Activated CD4-positive, alpha-beta memory T cell treated with anti-CD3 and anti-CD28 coated beads for 36 hours (primary cell): ENCODE measurements around the gene POU2F1. TPM values are rescaled to one million over a fixed set of nuclear protein-coding genes. Genes with fewer than 3 reads are reported as not detected.

Experiments used
- CTCF ChIA-PET: fragments of 350-600 bp; sonication (Branson Sonifier 250); formaldehyde crosslinking; loops from one replicate; lab custom pipeline; 2021; ENCODE audit warnings: antibody characterized with exemption, inconsistent platforms; lab: Charles Lee
- POLR2A ChIA-PET: fragments of 350-600 bp; sonication (Branson Sonifier 250); formaldehyde crosslinking; loops from one replicate; lab custom pipeline; 2021; ENCODE audit warnings: antibody characterized with exemption; lab: Charles Lee
- DNase-seq: peaks from one replicate; pipeline ENCODE4 v3.0.0-alpha.2; 2020
- H3K27ac Mint-ChIP-seq: one replicate; pipeline ENCODE4 v1.8.0; 2021; ENCODE audit warnings: mixed read lengths
- H3K27me3 Mint-ChIP-seq: one replicate; pipeline ENCODE4 v1.8.0; 2021; ENCODE audit warnings: mixed read lengths
- H3K36me3 Mint-ChIP-seq: one replicate; pipeline ENCODE4 v1.8.0; 2021; ENCODE audit warnings: mixed read lengths
- H3K4me1 Mint-ChIP-seq: one replicate; pipeline ENCODE4 v1.8.0; 2021; ENCODE audit warnings: low read depth, mixed read lengths
- H3K4me3 Mint-ChIP-seq: one replicate; pipeline ENCODE4 v1.8.0; 2021; ENCODE audit warnings: mild to moderate bottlenecking, mixed read lengths
- H3K9me3 Mint-ChIP-seq: one replicate; pipeline ENCODE4 v1.8.0; 2021; ENCODE audit warnings: mixed read lengths
- intact Hi-C: fragments of 100-400 bp; cut with micrococcal nuclease; formaldehyde crosslinking; loops from one replicate; pipeline ENCODE4 v1.15.1; 2023
- total RNA-seq, 2 experiments: library from RNA; stranded (reverse); gene quantifications; one replicate each; pipeline ENCODE4 v1.2.3, GENCODE V29; 2021

The POU2F1 gene
- total RNA-seq, 2 experiments from 2014 or later: 17.7 to 20.1 TPM

DNA sequence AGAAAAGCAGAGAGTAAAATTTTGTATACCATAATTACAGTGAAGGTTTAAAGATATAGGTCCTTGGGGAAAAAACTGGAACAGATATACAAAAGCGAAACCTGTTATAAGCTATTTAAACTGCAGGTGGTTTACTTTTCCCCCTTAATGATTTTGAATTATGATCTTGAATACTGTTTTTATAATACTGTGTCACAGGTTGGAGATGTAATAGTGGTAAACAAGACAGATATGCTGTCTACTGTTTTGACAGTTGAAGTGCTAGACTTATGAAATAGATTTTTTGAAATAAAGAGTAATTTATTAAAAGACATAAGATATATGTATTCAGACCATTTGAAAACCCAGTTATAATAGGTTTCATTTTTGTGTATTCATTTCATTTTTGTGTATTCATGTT, 168.3 kb downstream of the POU2F1 start:
- no peaks in the 10 kb centered on the region for H3K27me3 Mint-ChIP-seq
- ChIA-PET CTCF (interaction anchor here (1.0 to 1.2 kb wide), 2 partner anchors 8 to 12 kb away, joined by 3 to 5 read pairs; no protein-coding TSS in a partner anchor), POLR2A (no interaction called here)
- no peak overlapping the region for H3K4me3 Mint-ChIP-seq
- no peaks in the 10 kb centered on the region for H3K9me3 Mint-ChIP-seq
- H3K27ac Mint-ChIP-seq: no peak overlapping the region
- H3K4me1 Mint-ChIP-seq: no peaks in the 10 kb centered on the region
- intact Hi-C loops: no loop called here
- no peak for DNase-seq
- H3K36me3 Mint-ChIP-seq: peaks cover 8% of the 10 kb centered on the region

DNA sequence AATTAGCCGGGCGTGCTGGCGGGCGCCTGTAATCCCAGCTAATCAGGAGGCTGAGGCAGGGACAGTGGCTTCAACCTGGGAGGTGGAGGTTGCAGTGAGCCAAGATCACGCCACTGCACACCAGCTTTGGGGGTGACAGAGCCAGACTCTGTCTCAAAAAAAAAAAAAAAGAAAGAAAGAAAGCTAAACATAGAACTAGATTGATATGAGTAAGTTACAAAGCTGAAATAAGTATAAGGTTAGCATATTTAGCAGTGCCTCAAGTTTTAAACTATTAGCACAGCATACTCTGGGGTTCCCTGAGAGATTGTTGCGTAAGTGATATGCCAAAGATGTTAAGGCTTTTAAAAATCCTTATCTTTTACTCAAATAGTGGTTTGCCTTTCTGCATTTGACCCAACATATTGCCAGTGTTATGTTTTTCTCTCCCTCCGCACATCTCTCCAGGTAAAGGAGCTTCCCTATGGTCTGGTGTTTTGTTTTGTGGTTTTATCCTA, 171.6 kb downstream of the POU2F1 start:
- no peak for DNase-seq
- intact Hi-C loops: no loop called here
- POLR2A ChIA-PET: no interaction called here
- Mint-ChIP-seq H3K9me3 (no peaks in the 10 kb centered on the region), H3K27me3 (no peaks in the 10 kb centered on the region), H3K4me3 (no peak overlapping the region), H3K36me3 (peaks cover 5% of the 10 kb centered on the region), H3K27ac (no peak overlapping the region), H3K4me1 (no peaks in the 10 kb centered on the region)
- CTCF ChIA-PET: interaction anchor here (1.0 to 2.4 kb wide), 2 partner anchors 141 to 172 kb away, joined by 3 to 7 read pairs; no protein-coding TSS in a partner anchor

DNA sequence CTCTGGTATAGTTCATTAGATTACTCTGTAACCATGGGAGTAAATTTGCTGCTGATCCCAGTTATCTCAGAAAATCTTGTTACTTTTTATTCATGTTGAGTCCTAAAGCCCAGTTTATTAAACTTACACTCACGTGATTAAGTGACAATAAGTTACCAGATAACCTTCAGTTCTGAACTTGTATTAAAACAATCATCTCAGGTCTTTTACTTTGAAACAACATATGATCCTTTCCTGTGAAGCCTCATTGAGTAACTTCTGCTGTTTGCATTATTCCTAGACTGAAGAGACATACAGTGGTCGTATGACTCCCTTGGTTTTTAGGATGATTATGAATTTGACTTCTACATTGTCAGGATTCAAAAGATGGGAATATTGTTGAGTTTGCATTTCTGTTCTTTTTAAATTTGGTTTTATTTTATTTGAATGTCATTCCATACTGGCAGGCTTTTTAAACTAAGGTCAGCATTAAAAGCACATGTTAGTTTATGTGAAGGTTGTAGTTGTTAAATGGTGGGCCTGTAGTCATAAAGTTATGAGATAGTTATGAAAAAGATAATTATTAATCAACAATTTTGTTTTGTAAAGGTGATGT, 179.8 kb downstream of the POU2F1 start:
- Mint-ChIP-seq H3K27ac (no peak overlapping the region), H3K4me1 (no peaks in the 10 kb centered on the region), H3K27me3 (no peaks in the 10 kb centered on the region), H3K36me3 (peaks cover 27% of the 10 kb centered on the region), H3K9me3 (no peaks in the 10 kb centered on the region), H3K4me3 (no peak overlapping the region)
- CTCF ChIA-PET: interaction anchor here (1.0 to 2.7 kb wide), 13 partner anchors 10 to 153 kb away, joined by 3 to 59 read pairs (median 5); partner anchors contain the start of gene CREG1
- intact Hi-C loops: no loop called here
- POLR2A ChIA-PET: no interaction called here
- DNase-seq: no peak

DNA sequence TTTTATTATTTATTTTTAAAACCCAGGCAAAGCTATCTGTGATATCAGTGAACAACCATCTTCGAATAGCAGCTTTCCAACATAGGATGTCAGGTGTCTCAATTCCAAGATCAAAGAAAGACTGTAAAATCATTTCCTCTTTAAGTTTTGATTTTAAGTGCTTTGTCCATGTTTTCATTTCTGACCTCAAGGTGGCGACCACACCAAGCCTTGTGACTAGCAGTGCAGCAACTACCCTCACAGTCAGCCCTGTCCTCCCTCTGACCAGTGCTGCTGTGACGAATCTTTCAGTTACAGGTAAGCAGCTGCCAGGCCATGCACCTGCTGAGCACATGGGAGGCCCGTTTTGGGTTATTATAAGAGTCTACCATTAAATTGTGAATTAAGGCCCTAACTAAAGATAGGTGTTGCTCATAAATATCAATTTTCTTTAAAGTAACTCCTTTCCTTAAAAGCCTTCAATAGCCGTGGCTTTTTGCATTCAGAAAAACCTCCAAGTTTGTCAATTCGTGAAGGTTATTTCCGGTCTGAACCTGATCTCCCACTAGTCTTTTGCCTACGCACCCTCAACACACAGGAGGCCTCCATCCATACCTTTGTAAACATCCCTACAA, 180.7 kb downstream of the POU2F1 start:
- peak; percentile 64 for DNase-seq
- Mint-ChIP-seq H3K4me1 (no peaks in the 10 kb centered on the region), H3K36me3 (peaks cover 33% of the 10 kb centered on the region), H3K27ac (no peak overlapping the region), H3K4me3 (no peak overlapping the region), H3K9me3 (no peaks in the 10 kb centered on the region), H3K27me3 (no peaks in the 10 kb centered on the region)
- ChIA-PET CTCF (interaction anchor here (0.8 to 2.7 kb wide), 18 partner anchors 9 to 333 kb away, joined by 3 to 59 read pairs (median 5); partner anchors contain the start of gene CREG1), POLR2A (no interaction called here)
- intact Hi-C loops: loop anchor here (1.0 kb wide), 3 partner anchors 41 to 139 kb away; no protein-coding TSS in a partner anchor

DNA sequence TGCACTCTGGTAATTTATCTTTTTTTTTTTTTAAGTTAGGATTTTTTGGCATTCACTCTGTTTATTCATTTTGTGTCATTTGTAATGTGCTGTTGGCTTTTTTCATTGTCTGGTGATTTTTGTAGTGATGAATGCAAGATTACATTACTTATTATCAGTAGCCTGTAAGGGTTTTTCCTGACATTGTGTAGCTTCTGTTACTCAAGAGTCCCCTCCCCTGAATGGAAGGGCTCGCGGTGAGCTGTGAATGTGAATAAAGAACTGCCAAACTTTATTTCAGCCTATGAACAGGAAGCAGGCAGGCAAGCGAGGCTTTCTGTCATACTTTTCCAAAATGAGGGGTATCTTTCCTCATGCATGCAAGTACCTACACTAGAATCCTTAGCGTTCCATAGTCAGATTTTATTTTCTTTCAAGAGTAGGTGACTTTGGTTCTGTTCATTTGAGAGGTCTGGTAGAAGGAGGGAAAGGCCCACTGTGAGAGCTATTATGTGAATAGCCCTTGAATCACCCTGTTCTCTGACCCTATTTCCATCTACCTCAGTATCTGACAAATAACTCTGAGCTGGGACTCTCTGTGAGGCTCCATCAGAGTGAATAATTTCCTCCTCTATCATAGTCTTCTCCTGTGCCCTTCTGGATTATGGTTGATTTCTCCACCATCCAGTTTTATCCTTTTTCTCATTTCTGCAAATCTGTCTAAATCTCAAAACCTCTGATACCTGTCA, 183.6 kb downstream of the POU2F1 start:
- Mint-ChIP-seq H3K9me3 (no peaks in the 10 kb centered on the region), H3K27ac (no peak overlapping the region), H3K4me3 (no peak overlapping the region), H3K4me1 (no peaks in the 10 kb centered on the region), H3K36me3 (peaks cover 22% of the 10 kb centered on the region), H3K27me3 (no peaks in the 10 kb centered on the region)
- POLR2A ChIA-PET: no interaction called here
- CTCF ChIA-PET: interaction anchor here (0.8 to 2.3 kb wide), 2 partner anchors 129 to 133 kb away, joined by 3 to 8 read pairs; no protein-coding TSS in a partner anchor
- intact Hi-C loops: no loop called here
- DNase-seq: no peak

DNA sequence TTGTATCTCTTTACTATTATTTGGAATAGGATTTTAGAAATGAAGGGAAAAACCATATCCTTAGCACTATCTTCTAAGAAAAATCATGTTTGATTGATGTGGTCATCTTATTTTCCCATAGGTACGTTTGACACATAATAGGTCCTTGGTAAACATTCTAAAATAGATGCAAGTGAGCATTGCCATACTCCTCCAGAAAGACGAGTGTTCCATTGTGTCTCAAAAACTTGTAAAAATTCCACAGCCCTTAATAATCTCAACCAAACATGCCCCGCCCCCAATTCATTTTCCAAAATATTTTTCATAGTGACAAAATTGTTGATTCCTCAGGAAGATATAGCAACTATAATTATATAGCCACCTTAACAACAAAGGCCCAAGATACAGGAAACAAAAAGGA, 184.2 kb downstream of the POU2F1 start:
- no peak overlapping the region for H3K27ac Mint-ChIP-seq
- DNase-seq: no peak
- no peaks in the 10 kb centered on the region for H3K9me3 Mint-ChIP-seq
- intact Hi-C loops: no loop called here
- H3K4me1 Mint-ChIP-seq: no peaks in the 10 kb centered on the region
- peaks cover 22% of the 10 kb centered on the region for H3K36me3 Mint-ChIP-seq
- no peak overlapping the region for H3K4me3 Mint-ChIP-seq
- ChIA-PET POLR2A (no interaction called here), CTCF (interaction anchor here (0.8 to 2.3 kb wide), 2 partner anchors 129 to 133 kb away, joined by 3 to 8 read pairs; no protein-coding TSS in a partner anchor)
- no peaks in the 10 kb centered on the region for H3K27me3 Mint-ChIP-seq

DNA sequence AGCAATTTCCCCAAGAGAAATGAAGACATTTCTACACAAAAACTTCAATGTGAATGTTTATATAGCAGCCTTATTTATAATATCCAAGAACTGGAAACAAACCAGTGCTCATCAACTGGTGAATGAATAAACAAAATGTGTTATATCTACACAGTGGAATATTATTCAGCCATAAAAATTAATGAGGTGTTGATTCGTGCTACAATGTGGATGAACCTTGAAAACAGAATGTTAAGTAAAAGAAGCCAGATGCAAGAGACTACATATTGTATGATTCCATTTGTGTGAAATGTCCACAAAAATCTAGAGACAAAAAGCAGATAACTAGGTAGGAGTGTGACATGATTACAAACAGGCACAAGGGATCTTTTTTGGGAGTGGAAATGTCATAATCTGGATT, 187.7 kb downstream of the POU2F1 start:
- ChIA-PET POLR2A (no interaction called here), CTCF (interaction anchor here (0.8 to 3.4 kb wide), 7 partner anchors 9 to 343 kb away, joined by 3 to 13 read pairs (median 4); no protein-coding TSS in a partner anchor)
- H3K27ac Mint-ChIP-seq: no peak overlapping the region
- intact Hi-C loops: loop anchor here (2.0 kb wide), 1 partner anchor 140 kb away; no protein-coding TSS in a partner anchor
- peaks cover 18% of the 10 kb centered on the region for H3K4me1 Mint-ChIP-seq
- no peaks in the 10 kb centered on the region for H3K9me3 Mint-ChIP-seq
- no peak for DNase-seq
- peaks cover 30% of the 10 kb centered on the region for H3K36me3 Mint-ChIP-seq
- no peaks in the 10 kb centered on the region for H3K27me3 Mint-ChIP-seq
- H3K4me3 Mint-ChIP-seq: no peak overlapping the region

DNA sequence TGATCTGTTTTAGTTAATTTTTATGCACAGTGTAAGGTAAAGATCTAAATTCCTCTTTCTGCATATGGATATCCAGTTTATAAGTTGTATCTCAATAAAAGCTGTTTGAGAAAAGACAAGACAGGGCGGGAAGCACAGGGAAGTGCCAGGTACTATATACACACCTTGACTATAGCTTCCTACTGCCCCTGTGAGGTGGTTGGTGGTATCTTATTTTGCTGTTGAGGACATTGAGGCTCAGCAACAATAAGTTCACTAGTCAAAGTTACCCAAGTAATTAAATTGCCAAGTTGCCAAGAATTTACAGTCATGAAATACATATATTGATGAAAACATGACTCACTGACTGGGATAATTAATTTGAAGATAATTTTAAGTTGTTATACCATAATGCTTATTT, 188.5 kb downstream of the POU2F1 start:
- Mint-ChIP-seq H3K27me3 (no peaks in the 10 kb centered on the region), H3K27ac (no peak overlapping the region), H3K9me3 (no peaks in the 10 kb centered on the region), H3K4me3 (no peak overlapping the region), H3K36me3 (peaks cover 31% of the 10 kb centered on the region), H3K4me1 (peaks cover 22% of the 10 kb centered on the region)
- ChIA-PET CTCF (interaction anchor here (0.6 to 3.4 kb wide), 10 partner anchors 8 to 344 kb away, joined by 3 to 13 read pairs (median 4); no protein-coding TSS in a partner anchor), POLR2A (no interaction called here)
- DNase-seq: no peak
- intact Hi-C loops: loop anchor here (2.0 kb wide), 1 partner anchor 140 kb away; no protein-coding TSS in a partner anchor

DNA sequence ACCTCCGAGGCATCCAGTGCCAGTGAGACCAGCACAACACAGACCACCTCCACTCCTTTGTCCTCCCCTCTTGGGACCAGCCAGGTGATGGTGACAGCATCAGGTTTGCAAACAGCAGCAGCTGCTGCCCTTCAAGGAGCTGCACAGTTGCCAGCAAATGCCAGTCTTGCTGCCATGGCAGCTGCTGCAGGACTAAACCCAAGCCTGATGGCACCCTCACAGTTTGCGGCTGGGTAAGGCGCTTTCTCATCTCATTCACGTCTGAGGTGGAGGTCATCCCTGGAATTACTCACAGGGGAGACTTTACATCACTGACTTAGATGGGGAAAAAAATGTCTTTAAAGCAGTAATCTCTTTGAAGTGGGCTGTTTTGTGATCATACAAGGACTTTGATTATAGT, 191.4 kb downstream of the POU2F1 start:
- ChIA-PET POLR2A (interaction anchor here (1.2 kb wide), 1 partner anchor 219 kb away, joined by 3 read pairs; the partner anchor contains the start of gene RCSD1), CTCF (interaction anchor here (1.0 to 2.2 kb wide), 5 partner anchors 13 to 144 kb away, joined by 3 to 17 read pairs (median 6); no protein-coding TSS in a partner anchor)
- Mint-ChIP-seq H3K27ac (peak overlapping the region; percentile 70), H3K4me1 (peaks cover 26% of the 10 kb centered on the region), H3K27me3 (no peaks in the 10 kb centered on the region), H3K4me3 (no peak overlapping the region), H3K36me3 (peaks cover 27% of the 10 kb centered on the region), H3K9me3 (no peaks in the 10 kb centered on the region)
- intact Hi-C loops: loop anchor here (2.0 kb wide), 1 partner anchor 189 kb away; no protein-coding TSS in a partner anchor
- peak; percentile 69 for DNase-seq

DNA sequence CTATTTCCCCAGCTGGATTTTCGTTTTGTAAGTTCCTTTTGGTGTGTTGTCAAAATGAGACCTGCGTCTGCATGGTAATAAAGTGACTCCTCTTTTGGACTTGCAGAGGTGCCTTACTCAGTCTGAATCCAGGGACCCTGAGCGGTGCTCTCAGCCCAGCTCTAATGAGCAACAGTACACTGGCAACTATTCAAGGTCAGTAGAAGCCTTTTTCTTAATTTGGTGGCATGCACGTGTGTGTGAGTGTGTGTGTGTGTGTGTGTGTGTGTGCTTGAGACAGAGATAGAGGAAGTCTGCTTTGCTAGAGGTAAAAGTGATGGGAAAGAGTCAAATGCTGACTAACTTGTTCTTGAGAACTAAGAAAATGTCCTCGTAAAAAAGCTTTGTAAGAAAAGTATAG, 192.2 kb downstream of the POU2F1 start:
- Mint-ChIP-seq H3K27ac (peak overlapping the region; percentile 75), H3K4me3 (no peak overlapping the region)

DNA sequence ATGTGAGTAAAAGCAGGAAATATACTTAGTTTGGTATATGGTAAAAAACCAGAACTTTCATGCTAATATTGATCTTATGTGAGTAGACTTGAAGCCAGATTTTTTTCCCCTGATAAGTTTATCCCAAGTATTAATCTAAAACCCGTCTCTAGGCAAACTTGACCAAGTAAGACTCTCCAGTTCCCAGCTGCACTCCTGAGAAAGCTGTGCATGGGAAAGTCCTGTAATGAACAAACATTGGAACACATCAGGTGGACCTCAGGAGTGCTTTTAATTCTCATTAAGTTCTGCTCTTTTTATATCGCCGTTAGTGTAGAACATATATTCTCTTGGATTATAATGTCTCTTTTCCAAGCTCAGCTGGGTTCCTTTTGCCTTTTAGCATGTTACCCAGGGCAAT, 192.6 kb downstream of the POU2F1 start:
- intact Hi-C loops: loop anchor here (2.0 kb wide), 1 partner anchor 191 kb away; no protein-coding TSS in a partner anchor
- no peaks in the 10 kb centered on the region for H3K27me3 Mint-ChIP-seq
- H3K36me3 Mint-ChIP-seq: peaks cover 29% of the 10 kb centered on the region
- ChIA-PET CTCF (interaction anchor here (1.1 to 2.2 kb wide), 5 partner anchors 12 to 354 kb away, joined by 3 to 8 read pairs (median 6); no protein-coding TSS in a partner anchor), POLR2A (interaction anchor here (0.8 to 1.2 kb wide), 3 partner anchors 34 to 127 kb away, joined by 3 read pairs; no protein-coding TSS in a partner anchor)
- H3K4me3 Mint-ChIP-seq: no peak overlapping the region
- H3K4me1 Mint-ChIP-seq: peaks cover 26% of the 10 kb centered on the region
- DNase-seq: no peak
- peak overlapping the region; percentile 75 for H3K27ac Mint-ChIP-seq
- H3K9me3 Mint-ChIP-seq: no peaks in the 10 kb centered on the region

More for the DNA sequence above, 192.2 kb downstream of the POU2F1 start:
- POLR2A ChIA-PET: interaction anchor here (0.8 to 1.2 kb wide), 3 partner anchors 34 to 127 kb away, joined by 3 read pairs; no protein-coding TSS in a partner anchor
- DNase-seq: peak; percentile 32
- intact Hi-C loops: loop anchor here (2.0 kb wide), 1 partner anchor 190 kb away; no protein-coding TSS in a partner anchor
- Mint-ChIP-seq H3K36me3 (peaks cover 27% of the 10 kb centered on the region), H3K4me1 (peaks cover 26% of the 10 kb centered on the region), H3K27me3 (no peaks in the 10 kb centered on the region), H3K9me3 (no peaks in the 10 kb centered on the region)
- CTCF ChIA-PET: interaction anchor here (1.1 to 2.2 kb wide), 5 partner anchors 12 to 354 kb away, joined by 3 to 8 read pairs (median 6); no protein-coding TSS in a partner anchor
